ENCODE data around the gene GMPPA.
A peak's percentile ranks its signal among the peaks of the same experiment; 100 is the strongest.

GMPPA gene

GRCh38 chr2:219506802-219507526, 8.3 kb downstream of the GMPPA start:
- DNase-seq, result no peak

DNA sequence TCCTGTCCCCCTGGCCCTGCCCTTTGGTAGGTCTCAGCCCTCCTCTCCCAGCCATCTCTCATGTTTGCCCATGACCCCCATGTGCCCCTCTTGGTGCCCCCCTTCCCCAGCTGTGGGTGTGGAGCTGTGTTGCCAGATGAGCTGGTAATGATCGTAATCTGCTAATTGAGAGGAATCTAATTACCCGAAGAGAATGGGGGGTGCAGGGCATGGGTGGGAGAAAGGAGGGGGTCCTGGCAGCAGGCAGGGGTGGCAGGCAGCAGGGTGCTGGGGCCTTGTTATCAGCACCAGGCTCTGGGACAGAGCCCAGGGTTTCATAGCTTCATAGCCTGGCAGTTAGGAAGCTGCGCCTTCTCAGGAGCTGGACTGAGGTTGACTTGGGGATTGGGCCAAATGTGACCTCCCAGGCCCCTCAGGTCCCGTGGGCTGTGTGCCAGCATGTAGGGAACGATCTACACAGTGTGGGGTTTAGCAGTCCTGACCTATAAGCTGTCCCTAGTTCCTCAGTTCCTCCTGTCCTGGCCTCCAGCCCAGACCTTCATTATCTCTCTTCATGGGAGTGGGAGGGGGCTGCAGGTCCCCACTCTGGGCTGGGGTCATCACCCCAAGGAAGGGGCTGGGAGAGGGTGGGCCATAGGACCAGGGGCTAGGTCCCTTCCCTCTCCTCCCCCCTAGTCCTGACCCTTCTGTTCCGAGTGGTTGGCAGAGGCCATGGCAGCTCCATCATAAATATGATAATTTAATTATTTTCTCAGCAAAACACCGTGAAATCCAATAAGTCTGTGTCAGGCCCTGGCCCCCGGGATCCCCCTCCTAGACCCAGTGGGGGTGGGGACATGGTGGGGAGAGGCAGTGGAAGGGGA, 9.1 kb downstream of the GMPPA start:
- DNase-seq, result no peak

DNA sequence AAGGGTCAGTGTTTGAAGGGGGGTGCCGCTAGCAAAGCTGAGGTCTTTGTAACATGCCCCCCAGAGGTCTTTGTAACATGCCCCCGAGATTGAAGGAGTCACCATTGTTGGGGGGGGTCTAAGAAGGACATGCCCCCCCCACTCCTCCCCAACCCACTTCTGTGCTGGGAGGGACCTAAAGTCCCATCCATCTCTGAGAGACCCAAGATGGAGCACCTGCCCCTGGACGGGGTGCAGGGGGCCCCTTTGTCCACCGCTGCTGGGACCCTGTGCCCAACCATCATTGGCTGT, 9.7 kb downstream of the GMPPA start:
- no peak for DNase-seq

DNA sequence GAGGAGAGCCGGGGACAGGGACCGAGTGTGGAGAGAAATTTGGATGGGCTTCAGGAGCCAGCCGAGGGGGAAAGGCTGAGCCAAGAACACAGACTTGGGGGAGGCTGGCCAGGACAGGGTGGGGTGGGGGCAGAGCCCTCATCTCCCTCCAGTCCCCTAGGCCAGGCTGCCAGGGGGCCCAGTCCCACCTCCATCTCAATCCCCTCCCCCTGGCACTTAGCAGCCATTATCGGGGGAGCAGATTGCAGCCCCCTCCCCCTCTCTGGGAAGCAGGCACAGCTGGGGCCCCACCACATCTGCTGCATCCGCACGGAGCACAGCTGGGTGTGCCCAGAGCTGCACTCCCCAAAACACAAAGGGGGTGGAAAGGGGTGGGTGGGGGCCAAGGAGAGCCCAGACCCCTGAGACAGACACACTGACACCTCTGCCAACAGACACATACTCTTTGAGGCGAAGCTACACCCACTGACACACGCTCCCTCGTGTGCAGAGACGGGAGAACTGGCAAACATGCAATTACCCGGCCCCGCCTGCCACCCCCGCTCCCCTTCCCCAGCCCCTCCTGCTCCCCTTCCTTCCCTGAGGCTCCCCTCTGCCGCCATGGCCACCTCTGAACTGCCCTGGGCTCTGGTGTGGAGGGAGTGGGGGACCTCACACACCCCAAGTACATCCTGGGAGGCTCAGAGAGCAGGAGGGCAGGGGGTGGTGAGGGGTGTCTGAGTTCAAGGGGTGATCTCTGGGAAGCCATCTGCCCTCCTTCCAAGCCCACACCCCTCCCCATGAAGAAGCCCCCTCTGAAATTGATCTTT, 10.5 kb downstream of the GMPPA start:
- no peak for DNase-seq

- peak; percentile 22 for DNase-seq
Measured at GRCh38 chr2:219509780-219510511, 11.3 kb downstream of the GMPPA start.

DNA sequence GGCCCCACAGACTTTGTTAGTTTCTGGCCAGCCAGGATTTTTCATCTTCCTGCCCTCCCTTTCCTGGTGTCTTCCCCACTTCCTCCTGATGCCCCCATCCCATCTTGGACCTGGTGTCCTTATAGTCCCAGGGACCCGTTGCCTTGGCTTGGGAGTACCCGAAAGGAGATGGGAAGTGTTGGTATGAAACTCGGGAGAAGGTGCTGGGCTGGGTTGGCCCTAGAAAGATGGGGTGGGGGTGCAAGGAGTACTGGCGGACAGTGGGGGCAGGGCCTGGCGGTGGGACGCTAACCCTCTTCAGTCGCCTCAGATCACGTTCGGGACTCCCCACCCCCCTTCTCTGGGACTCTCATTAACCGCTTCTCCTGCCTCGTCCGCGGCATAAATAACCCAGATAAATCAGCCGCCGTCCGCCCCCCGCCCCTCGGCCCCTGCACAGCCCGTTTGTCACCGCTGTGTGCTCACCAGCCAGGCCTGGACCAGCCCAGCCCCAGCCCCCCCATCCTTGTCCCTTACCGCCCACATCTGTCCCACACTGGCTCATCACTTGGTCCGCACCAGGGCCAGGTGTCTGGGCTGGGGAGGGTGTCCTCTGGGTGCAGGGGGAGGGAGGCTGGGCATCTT, 11.9 kb downstream of the GMPPA start:
- no peak for DNase-seq

DNA sequence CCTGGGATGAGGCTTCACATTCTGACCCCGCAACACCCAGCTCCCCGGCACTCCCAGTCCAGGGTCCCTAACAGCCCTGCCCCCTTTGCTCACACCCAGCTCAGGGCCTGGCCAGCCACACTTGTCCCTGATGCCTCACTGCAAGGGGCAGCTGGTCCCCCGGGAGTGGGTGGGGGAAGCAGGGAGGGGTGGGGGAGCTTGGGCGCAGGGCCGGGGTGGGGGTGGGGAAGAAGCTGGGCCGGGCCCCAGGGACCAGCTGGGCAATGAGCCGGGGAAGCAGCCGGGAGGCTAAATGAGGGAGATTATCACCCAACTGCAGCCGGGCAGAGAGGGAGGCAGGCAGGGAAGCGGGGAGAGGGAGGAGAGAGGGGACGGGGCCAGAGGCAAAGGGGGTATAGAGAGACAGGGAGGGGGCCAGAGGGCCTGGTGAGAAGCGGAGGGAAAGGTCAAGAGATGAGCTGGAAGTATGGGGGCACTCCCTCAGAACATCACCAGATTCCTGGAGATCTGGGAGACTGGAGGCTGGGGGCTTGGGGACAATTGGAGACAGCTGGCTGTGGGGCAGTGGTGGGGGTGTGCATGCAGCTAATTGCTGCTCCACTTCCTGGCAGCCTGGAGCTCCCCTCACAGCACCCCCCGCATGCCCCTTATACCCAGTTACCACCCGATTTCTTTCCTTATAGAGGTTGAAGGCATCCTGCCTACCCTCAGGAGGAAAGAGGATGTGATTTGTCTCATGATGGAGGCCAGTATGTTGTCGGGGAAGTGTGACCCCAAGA, 13.0 kb downstream of the GMPPA start:
- DNase-seq, result no peak

DNA sequence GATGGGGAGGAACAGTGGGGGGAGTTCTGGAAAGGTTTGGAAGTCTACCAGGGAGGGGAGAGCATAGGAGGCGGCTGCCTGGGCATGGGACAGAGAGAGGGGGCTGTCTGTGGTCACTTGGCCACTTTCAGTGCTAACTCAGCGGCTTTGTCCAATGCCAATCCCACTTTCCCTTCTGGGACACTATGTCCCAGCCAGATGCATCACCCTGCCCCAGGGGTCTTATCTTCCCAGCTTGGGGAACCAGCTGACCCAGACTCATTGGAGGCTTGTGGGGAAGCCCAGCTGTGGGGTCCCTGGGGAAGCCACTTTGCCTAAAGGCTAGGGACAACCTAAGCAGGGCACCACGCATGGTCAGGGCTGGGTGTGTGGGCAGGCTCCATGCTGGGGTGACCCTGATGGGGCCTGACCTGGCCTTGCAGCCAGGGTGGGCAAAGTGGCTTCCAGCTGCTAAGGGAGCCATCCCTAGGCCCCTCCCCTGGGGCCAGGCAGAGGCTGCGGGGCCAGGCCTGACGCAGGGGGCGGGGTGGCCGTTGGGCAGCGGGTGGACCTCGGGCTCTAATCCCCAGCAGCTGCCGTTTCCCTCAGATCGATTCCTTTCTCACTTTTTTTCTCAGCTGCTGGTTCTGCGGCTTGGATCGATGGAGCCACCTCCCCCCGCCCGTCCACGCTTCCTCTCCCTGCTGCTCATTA, 14.0 kb downstream of the GMPPA start:
- no peak for DNase-seq

- DNase-seq, result no peak
Measured at GRCh38 chr2:219513787-219514186, 15.1 kb downstream of the GMPPA start.

DNA sequence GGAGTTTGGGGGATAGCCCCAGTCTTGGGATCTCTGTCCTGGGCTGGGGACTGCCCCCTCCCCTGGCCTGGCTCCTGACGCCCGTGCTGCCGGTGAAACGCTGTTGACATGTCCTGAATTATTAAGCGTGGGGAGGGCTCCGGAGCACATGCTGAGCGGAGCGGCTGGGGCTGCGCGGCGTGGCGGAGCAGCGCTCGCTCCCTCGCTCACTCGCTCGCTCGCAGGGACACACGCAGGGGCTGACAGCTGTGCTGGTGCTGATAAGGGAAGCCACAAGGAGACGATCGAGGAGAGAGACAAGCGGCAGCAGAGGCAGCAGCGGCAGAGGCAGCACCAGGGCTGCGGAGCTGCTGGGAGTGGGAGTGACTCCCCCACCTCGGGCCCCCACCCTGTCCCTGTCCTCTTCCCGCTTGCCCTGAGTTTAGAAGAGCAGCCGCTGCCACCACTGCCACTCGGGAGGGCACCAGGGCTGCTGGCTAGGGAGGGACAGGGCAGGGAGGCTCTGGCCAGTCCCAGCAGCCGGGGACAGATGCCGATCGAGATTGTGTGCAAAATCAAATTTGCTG, 15.6 kb downstream of the GMPPA start, which contains the start of gene ASIC4:
Gene ASIC4, plus strand, starts transcription at position 287 of the 566 bp plus-strand sequence. Its CDS starts 243 bp downstream, at position 530.
- DNase-seq, result no peak

- DNase-seq, result no peak
Measured at GRCh38 chr2:219514836-219515235, 16.1 kb downstream of the GMPPA start.

GRCh38 chr2:219515874-219516629, 17.4 kb downstream of the GMPPA start:
- no peak for DNase-seq

DNA sequence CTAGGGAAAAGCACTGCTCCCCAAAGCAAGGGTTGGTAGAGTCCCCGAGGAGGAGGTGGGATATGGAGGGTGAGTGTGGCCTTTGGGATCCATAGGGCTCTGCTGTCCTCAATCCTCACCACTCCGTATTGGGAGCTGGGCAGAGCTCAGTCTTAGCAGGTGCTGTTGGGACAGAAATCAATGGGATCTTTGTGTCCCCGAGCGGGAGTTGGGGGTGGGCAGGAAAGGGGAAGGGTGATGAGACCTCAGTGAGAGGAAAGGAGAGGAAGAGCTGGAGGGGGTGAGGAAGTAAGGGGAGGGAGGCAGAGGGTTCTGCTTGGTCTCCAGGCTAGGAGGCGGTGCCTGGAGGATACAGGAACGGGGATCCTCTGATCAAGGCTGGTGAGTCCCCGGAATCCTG, 18.2 kb downstream of the GMPPA start:
- DNase-seq, result no peak

GRCh38 chr2:219517954-219518778, 19.5 kb downstream of the GMPPA start:
- no peak for DNase-seq

DNA sequence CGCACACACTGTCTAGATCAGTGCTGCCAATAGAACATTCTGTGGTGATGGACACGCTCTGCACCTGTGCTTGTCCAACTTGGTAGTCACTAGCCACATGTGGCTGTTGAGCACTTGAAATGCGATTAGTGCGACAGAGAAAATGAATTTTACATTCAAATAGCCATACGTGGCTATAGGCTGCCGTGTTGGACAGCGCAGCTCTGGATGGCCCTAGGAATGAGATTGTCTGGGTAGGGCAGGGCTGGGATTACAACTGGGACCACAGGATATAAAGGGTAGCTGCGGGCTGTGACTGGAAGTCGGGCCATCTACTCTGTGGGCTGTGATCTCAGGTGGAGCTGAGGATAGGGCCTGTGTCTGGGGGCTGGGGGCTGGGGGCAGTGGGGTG, 20.8 kb downstream of the GMPPA start:
- no peak for DNase-seq

DNA sequence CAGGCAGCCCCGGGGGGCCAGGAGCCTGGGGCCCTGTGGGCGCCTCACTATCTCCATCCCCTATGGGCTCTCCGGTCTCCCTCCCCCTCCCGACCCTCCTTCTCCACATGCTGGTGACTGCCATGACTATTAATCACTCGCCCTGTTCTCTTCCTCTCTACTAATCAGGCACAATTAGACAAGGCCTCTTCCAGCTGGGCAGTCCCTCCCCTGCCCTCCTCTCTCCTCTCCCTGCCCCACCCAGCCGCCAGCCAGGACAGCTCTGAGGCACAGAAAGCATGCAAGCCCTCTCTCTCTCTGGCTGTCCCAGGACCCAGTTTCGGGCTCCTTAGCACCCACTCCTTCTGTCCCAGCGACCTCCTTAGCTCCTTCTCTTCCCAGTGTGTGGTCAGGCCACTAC, 21.4 kb downstream of the GMPPA start:
- DNase-seq, result no peak

DNA sequence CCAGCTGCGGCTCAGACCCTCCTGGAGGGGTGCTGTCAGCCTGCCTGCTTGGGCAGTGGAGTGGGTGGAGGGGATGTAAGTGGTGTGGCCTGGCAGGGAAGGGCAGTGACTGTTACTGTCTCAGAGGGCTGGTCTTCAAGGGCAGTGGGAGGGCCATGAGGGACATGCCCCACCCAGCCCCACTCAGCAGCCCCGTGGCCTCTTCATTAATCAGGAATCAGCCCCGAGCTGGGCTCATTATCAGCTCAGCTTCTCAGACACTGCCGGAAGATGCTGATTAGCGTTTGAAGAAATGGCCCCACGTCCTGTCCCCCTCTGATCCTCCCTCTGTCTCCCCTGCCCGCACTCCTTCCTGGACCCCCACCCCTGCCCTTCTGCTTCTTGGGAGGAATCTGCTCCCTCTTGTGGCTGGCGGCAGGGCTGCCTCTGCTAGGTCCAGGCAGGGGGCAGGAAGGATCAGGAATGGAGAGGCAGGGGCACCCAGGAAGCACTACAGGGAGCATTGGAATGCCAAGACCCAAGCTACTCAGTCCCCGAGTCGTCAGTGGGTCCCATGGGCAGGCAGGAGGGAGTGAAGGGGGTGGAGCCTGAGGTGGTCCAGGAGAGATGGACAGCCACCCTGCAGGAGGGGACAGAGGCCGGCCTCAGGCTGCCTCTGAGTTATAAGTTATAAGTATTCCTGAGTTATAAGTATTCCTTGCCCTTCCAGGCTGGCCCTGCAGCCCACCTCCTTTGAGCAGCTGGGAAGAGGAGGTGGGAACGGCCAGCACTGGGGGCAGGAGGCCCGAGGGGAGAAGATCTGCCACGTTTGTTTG, 22.6 kb downstream of the GMPPA start:
- no peak for DNase-seq

Measured in CD4-positive, alpha-beta T cell treated with Interleukin-4 for 4 hours (primary cell).